GM21825 (cell line): ENCODE measurements around the gene RSU1.

Experiments
- ATAC-seq: cut with Tn5 transposase; IDR thresholded peaks from one replicate; pipeline ENCODE4 v1.9.1; 2021; ENCODE audit warnings: mild to moderate bottlenecking, moderate library complexity; ENCODE audit not compliant: unreplicated experiment

The RSU1 gene

DNA sequence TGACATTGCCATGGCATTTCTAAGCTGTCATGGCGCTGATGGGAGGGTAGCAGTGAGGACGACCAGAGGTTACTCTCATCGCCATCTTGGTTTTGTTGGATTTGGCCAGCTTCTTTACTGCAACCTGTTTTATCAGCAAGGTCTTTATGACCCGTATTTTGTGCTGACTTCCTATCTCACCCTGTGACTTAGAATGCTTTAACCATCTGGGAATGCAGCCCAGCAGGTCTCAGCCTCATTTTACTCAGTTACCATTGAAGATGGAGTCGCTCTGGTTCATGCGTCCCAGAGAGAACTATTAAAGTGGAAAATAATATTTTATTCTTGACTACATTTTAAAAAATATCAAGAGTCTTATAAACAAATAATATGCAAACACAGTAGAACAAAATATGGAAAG lies 131.7 kb downstream of the RSU1 start:
- ATAC-seq, result no peak

DNA sequence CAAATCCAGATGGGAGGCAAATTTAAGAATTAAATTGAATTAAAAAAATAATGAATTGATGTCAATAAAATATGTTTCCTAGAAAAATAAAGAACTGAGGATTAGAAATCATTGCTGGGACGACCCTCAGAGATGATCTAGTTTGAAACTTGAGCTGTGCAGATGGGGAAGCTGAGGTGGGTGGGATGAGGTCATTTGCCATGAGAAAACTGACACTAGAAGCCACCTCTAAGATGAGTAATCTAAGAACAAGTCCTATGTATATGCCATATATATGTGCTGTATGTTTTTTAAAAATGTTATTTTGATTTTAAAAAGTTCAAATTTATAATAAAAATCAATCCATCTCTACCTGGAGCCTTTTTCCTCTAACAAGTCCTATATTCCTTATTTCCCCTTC lies 135.7 kb downstream of the RSU1 start:
- ATAC-seq, result no peak

DNA sequence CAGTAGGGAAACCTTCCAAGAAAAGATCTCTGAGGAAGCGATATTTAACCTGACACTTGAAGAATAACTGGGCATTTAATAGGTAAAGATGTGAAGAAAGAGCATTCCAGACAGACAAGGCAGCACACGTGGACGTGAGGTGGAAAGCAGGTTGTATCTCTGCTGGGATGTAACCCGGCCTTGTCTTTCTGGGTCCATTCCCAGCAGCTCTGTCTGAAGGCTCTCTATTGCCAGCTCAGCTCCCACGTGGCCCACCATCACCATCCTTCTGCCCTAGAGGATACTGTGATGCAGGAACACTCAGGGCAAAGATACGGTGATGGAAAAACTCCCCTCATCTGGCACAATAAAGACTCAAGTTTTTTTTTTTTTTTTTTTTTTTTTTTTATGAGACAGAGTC lies 137.7 kb downstream of the RSU1 start:
- ATAC-seq, result no peak

DNA sequence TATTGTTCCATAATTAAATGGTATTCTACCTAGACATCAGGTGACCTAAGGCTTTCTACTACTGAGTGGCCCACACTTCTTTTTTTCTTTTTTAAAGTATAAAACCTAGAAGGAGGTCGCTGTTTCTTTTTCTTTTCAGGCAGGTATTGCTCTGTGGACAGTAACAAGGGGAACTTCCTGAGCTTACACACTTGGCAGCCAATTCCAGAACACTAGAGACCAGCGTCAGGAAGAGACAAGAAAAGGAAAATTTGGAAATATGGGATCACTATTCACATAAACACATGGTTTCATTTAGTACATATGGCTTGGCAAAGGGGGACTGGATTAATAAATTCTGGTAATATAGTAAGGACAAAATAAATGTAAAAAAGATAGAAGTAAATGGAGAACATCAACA lies 141.9 kb downstream of the RSU1 start:
- ATAC-seq, result no peak

DNA sequence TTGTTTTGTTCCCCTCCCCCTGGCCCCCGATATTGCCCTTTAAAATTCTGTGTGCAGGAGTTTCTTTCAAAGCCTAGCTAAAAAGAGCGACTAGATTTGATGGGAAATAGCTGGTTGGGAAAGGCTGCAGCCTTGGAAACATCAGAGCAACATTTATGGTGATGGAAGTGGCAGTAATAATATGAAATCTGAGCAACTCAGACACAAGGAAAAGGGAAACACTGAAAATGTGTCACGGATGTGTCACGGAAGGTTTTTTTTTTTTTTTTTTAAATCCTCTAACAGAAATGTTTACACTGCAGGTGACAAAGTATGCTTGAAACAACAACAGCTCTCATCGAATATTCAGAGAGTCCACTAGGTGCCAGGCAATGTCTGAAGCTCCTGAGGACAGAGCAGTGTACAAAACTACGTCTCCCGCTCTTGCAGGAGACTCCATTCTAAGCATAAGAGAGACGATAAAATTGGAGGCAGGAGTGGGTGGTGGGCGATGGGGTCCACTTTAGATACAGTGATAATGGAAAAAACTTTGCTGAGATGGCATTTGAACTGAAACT lies 143.0 kb downstream of the RSU1 start:
- no peak for ATAC-seq

DNA sequence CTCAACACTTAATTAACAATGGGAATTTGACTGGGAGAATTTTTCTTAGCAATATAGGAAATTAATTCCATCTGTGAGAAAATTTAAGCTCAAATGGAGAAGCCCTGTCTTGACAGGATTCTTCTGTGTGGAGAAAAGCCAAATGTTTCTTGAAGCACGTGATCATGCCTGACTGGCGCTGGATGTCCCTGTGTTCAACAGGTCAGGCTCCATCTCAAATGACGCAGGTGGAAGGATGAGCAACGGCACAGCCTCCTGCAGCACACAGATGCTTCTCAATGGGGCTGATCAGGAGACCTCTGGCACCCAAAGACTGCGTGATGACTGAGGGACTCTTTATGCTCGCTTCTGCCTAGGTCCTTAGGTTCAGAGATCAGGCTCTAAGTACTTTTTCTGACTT lies 143.8 kb downstream of the RSU1 start:
- ATAC-seq, result no peak

DNA sequence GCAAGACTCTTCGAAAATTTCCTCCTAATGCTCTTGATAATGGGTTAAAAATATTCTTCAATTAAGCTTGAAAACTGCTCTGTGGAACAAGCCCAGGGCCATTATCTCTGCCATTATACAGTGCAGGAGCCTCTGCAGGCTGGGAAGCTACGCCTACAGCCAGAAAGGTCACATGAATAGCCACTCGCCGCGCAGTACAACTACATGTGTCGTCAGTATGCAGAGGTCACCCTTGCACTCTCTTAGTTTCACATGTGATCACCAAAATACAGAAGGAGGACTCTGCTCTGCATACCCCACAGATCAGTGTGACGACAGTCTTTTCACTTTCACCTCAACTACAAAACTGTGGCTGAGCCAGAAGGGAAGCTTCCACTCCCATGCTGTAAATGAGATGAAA lies 153.8 kb downstream of the RSU1 start:
- ATAC-seq, result no peak

DNA sequence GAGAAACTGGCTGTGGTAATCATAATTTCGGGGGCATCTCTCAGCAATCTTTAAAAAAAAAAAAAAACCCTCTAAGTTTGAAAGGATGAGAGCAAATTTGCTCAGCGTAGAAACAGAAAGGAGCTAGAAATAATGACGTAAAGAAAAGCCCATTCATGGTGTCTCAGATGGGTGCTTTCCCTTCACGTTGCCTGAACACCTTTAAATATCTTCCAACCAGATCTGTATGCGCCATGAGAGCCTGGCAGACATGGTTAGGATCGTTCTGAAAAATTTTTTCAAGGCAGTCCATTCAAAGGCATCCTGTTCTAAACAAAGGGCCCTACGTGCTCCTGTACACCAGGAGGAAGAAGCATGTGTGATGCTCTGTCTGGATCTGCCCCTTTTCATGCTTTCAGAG lies 154.3 kb downstream of the RSU1 start:
- ATAC-seq, result no peak

DNA sequence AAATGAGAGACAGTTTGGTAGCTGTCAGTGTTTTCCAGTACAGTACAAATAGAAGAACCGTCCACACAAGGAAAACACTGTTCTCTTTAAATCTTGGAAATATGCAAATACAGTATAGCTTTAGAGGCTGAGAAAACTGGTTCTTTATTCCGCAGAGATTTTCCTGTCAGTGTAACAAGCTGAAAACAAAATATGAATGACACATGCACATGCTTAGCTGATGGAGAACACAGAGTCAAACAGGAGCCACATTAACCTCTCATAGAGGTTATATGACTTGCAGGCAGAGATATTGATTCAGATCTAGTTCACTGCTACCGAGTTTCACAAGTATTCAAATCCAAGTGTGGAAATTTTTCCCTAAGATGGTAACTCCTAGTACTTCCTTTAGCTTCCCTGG lies 160.3 kb downstream of the RSU1 start:
- no peak for ATAC-seq

DNA sequence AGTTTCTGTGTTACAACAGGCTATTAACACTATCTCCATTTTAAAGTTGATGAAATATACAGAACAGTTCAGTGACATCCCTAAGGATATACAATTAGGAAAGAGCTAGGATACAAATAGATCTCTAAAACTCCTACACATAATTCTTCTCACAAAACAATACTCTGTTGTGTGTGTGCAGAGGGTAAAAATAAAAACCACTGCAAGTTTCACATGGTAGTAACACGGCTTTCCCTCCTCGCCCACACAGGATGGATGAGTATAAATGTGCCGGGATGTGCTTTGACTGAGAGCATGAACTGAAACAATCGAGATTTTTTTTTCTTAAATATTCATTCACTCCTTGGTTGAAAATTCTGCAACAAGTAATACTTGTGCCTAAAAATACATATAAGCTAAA lies 164.0 kb downstream of the RSU1 start:
- ATAC-seq, result no peak

DNA sequence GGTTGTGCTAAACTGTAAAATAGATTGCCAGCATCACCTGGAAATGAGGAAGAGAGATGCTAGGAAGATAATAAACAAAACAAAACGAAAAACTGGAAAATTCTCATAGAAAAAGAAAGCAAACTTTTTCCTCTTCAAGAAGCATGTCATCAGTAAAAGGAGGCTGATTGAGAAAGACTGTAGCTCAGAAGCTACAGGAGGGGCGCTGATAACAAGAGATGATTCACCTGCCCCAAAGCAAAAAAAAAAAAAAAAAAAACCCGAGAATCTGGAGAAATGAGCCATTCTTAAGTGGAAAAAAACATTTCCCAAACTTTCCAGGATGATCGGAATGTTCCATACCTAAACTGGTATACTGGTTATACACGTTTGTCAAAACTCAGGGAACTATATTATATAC lies 165.1 kb downstream of the RSU1 start:
- no peak for ATAC-seq

DNA sequence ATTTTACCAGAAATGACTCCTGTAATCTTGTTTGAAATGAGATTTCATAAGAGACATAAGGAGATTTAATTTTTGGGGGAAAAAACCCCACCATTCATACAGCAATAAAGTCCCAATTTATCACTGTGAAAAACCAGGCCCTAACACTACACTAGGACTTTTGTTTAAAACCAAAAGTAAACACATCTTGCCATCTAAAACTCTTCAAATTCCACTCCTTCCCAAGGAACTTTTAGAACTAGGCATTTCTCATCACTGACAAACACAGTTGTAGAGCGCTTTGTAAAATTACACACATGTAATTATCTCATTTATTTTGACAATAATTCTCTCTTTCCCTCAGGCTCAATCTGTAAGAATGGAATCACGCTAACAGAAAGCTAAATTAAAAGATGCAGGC lies 167.5 kb downstream of the RSU1 start:
- no peak for ATAC-seq

DNA sequence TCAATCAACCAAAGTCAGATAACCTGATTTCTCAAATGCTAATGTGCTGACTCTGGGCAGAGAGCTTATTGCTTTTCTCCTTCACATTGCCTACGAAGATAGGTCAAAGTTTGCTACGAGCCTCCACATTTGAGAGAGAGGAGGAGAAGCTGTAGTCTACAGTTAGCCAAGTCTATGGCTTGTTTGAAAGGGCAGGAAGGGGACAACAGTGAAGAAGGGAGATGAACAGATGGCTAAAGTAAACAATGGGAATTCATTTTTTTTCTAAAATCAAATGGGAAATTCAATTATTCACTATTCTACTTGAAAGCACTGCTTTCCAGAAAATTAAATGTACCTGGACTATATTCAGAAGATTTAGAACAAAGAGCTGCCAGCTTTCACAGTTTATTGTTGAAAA lies 168.9 kb downstream of the RSU1 start:
- ATAC-seq, result no peak

DNA sequence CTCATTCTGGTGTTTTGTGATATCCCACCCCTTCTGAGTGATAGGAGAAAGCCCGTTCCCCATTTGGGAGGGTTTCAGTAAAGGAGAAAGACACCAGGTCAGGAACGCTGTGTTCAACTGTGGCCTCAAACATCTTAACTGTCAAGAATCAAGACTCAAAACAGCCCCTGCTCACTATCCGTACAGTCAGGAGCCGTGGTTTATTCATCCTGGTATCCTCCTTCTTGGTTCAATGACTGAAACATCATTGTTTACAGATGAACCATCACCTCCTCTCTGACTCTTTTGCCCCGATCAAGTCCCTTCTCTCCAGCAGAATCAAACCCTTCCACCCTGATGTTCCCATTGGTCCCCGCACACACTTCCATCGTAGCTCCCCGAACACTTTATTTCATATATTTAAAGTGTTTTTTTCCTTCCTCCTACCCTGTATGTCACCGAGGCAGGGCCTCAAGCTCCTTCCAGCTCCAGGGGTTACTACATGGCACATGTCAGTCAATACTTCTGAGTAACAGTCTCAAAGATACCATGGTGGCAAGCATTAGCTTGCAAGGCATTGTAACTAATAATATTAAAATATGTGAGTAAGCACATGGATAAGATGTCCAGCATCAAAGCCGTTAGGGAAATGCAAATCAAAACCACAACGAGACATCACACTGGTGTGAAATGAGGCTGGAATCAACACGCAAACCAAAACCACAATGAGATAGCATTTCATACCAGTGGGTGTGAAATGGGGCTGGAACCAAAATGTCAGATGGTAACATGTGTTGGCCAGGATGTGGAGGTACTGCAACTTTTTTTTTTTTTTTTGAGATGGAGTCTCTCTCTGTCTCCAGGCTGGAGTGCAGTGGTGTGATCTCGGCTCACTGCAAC lies 170.8 kb downstream of the RSU1 start:
- ATAC-seq, result no peak

DNA sequence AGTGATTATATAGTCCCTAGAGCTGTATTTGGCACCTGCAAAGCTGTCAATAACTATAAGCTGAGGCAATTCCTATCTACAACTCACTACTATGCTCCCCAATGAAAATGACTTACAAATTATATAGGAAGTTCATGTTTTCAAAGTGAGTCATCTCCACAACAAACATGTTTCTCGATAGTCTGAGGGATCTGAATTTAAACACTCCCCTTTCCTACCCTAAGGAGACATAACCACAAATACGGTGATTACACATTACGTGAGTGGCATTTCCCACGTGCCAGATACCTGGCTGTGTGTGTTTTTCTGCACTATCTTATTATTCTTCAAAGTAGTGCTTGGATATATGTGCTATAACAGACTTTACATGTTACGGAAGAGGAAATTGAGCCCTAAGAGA lies 173.1 kb downstream of the RSU1 start:
- ATAC-seq, result no peak

DNA sequence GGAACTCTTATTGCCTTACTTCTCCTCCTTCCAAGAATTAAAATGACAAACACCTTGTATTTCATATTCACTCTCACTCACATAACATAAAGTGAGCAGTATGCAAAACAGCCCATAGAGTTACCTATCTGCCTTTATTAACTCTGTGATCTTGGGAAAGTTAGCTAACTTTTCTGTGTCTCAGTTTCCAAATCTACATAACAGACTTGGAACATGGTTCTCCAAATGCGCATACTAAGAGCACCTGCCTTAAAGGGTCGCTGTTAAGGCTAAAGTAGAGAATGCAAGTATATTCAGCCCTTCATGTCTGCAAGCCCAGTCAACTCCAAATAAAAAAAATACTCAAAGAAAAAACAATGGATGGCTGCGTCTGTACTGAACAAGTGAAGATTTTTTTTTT lies 173.7 kb downstream of the RSU1 start:
- no peak for ATAC-seq

DNA sequence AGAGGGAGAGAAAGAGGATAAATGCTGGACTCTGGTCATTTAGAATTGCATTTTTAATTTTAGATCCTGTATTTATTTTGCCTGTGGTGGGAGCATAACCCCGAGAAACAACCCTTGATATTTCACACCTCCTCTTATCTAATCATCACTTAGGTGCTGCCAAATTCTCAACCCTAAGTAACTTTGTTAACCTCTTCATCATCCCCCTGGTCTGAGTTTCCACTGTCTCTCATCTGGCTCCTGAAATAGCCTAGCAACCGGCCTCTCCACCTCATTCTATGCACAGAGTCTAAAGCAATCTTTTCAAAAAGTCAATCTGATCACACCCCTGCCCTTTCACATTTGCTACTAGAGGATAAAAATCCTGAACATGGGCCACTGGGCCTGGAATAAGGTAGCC lies 177.1 kb downstream of the RSU1 start:
- no peak for ATAC-seq

DNA sequence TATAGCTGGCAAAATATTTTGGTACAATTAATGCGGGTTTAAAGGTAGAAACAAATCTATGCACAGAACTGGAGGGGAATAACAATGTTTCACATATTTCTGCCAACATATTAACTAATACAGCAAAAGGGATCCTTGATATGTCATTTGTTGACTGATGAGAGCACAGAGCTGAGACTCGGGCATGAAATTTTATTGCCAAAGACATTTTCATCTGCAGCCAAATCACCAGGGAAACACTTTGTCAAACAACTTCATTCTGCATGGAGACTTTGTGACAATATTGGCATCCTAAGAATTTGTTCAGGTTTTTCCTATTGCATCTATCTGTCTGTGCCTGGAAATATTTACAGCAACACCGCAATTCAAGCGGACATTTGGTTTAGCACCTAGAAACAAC lies 177.8 kb downstream of the RSU1 start:
- no peak for ATAC-seq

DNA sequence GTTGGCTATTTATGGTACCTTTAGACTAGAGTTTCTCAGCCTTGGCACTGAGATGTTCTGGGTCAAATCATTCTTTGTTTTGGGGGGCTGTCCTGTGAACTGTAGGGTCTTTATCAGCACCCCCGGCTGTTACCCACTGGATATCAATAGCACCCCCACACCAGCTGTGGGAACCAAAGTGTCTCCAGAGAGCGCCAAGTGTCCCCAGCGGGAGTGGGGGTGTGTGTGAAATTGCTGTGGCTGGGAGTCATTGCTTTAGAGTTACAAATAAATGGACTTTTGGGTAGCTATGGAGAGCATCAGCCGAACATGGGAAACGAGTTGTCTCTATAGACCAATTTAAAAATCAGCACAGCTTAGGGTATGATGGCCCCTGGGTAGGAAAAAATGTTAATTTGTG lies 184.2 kb downstream of the RSU1 start:
- no peak for ATAC-seq

DNA sequence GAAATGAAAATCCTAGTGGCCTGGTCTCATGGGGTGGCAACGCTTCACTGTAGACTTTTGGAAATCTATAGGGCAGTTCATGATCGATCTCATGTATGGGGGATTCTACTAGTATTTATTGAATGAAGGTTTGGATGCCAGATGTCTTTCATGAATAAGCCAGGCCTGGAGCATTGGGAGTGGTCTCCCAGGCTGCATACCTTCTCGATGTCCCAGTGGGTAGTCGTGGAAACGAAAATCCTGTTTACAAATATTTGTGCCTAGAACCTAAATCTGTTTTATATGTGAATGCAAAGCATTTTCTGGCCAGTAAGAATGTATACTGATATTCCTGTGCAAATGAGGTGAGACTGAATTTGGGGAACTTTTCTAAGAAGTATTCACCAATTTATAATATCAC lies 190.5 kb downstream of the RSU1 start:
- no peak for ATAC-seq

DNA sequence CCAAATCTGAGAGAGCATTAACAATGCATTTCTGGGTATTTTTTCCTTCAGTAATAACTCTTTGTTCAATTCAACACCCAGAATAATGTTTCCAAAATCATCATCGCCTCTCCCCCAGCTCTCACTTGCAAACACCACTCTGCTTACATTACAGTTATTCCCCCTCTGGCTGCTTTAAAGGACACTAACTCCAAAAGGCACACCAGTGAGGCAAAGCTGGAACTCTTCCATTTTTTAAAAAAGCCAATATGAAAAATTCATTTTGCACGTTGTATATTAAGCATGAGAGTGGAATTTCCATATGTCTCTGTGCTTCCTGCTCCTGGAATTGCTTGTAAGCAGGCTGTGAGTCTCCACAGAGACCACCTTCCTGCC lies 204.3 kb downstream of the RSU1 start:
- no peak for ATAC-seq

DNA sequence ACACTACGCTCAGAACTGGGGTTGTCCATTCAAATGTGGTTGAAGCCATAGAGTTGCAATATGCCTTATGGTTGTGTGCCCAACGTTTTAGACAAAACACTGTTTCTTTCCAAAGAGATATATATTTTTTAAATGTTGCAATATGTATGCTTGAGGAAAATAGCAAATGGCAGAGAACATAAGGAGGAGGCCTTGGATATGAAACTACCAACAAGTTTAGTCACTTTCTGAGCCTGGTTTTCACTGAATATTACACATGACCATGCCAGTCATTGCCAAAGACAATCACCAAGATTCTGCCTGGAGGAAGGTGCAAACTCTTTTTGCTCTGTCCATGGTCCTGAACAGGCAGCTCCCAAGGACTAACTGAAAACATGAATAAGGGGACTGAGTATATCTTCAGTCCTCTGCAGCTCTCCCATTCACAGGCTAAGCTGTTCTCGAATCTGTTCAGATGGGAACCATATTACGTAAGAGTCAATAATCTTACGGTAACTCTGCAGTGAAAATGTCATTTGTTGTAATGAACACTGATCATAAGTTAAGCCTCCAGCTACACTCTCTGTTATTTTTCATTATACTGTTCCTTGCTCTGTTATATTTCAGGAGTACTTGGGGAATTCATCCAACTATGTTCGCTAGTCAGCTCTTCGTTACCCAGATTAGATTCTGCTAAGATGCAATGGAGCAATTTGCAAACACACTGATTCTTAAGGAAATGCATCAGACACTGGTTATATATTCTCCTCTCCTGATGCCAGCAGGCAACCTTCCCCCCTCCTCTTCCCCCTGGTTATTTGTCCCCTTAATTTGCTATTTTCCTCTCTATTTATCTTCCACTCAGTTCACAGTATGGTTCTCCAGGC lies 204.9 kb downstream of the RSU1 start:
- no peak for ATAC-seq
